Stimulated activated CD8-positive, alpha-beta memory T cell treated with anti-CD3 and anti-CD28 coated beads, Interleukin-7, amount 100 ng/mL, for 48 hours (primary cell): ENCODE data around the gene MSRB1.
A peak's percentile ranks its signal among the peaks of the same experiment; 100 is the strongest.
"Not testable (repeated sequence)": the region's sequence is repeated elsewhere in the genome, so short reads cannot be mapped to it uniquely, and the experiment has no call there.

Experiments used
- DNase-seq, 2 donors: peaks; one replicate each; pipeline ENCODE4 v3.0.0-alpha.2; 2020; ENCODE audit warnings: low read depth in 1 of 2; ENCODE audit errors: extremely low read depth in 1 of 2

MSRB1 gene

GRCh38 chr16:1962161-1963153, 19.5 kb upstream of the MSRB1 start:
- DNase-seq, result not testable (repeated sequence)

- no peak for DNase-seq
These were observed 18.7 kb upstream of the MSRB1 start for GRCh38 chr16:1961651-1962067.

GRCh38 chr16:1960665-1961630, 17.9 kb upstream of the MSRB1 start:
- no peak for DNase-seq

- peak; percentile 86 for DNase-seq
These were observed 16.5 kb upstream of the MSRB1 start, which contains the start of gene NDUFB10 for GRCh38 chr16:1959269-1960039. Gene NDUFB10, plus strand, starts transcription at chr16:1959538. Its CDS starts 87 bp downstream, at chr16:1959625.

GRCh38 chr16:1958715-1959268, 15.8 kb upstream of the MSRB1 start:
- DNase-seq, result no peak

GRCh38 chr16:1958143-1958491, 15.1 kb upstream of the MSRB1 start:
- DNase-seq, result not testable (repeated sequence)

- not testable (repeated sequence) for DNase-seq
These were observed 14.6 kb upstream of the MSRB1 start for GRCh38 chr16:1957434-1958142.

GRCh38 chr16:1953734-1954133, 10.7 kb upstream of the MSRB1 start:
- no peak for DNase-seq

- no peak for DNase-seq
These were observed 7.6 kb upstream of the MSRB1 start for GRCh38 chr16:1950559-1950958.

- DNase-seq, result no peak
These were observed 7.0 kb upstream of the MSRB1 start for GRCh38 chr16:1950047-1950446.

- DNase-seq, result no peak
These were observed 6.5 kb upstream of the MSRB1 start for GRCh38 chr16:1949507-1949906.

- no peak for DNase-seq
These were observed 4.3 kb upstream of the MSRB1 start for GRCh38 chr16:1947369-1947670.

GRCh38 chr16:1946495-1947368, 3.7 kb upstream of the MSRB1 start:
- DNase-seq, result no peak

GRCh38 chr16:1945559-1946391, 2.8 kb upstream of the MSRB1 start:
- DNase-seq, result no peak

GRCh38 chr16:1944612-1945199, 1.7 kb upstream of the MSRB1 start:
- DNase-seq, result no peak

GRCh38 chr16:1942047-1942809, 771 bp downstream of the MSRB1 start:
- DNase-seq, result no peak
